Kidney (tissue), 14 donors: ENCODE data around the gene TPSG1. TPM values are rescaled to one million over a fixed set of nuclear protein-coding genes. Genes with fewer than 3 reads are reported as not detected.

ENCODE experiments used
- DNase-seq, 5 donors: peaks; one replicate each; pipeline ENCODE4 v3.0.0-alpha.2; 2013 to 2020
- FAIRE-seq: peaks from 2 replicates; lab custom pipeline; 2012; peaks lifted over from hg19 to GRCh38; lab: Jason Lieb, UNC
- H3K27ac ChIP-seq, 2 donors: one replicate each; pipeline ENCODE4 v1.7.0; 2013; ENCODE audit warnings: low read depth in 2 of 2, low read length in 2 of 2, inconsistent platforms in 1 of 2
- H3K27me3 ChIP-seq: one replicate; pipeline ENCODE4 v1.7.1; 2013; ENCODE audit warnings: low read length, inconsistent platforms; ENCODE audit not compliant: control insufficient read depth, insufficient read depth
- H3K36me3 ChIP-seq, 3 donors: one replicate each; pipeline versions ENCODE4 v1.7.0 to v1.7.1; 2013; ENCODE audit warnings: low read length in 3 of 3, control low read depth in 1 of 3, inconsistent platforms in 1 of 3; ENCODE audit not compliant: insufficient read depth in 3 of 3, control insufficient read depth in 2 of 3
- H3K4me1 ChIP-seq, 3 donors: one replicate each; pipeline versions ENCODE4 v1.7.0 to v1.7.1; 2013; ENCODE audit warnings: low read length in 3 of 3, inconsistent platforms in 1 of 3, low read depth in 1 of 3; ENCODE audit not compliant: control insufficient read depth in 2 of 3, insufficient read depth in 2 of 3
- H3K4me3 ChIP-seq, 3 donors: one replicate each; pipeline versions ENCODE4 v1.7.0 to v1.8.1; 2013; ENCODE audit warnings: low read length in 3 of 3, control low read depth in 1 of 3, inconsistent platforms in 1 of 3
- H3K9ac ChIP-seq, 3 donors: one replicate each; pipeline versions ENCODE4 v1.7.0 to v1.7.1; 2013; ENCODE audit warnings: low read length in 3 of 3, control low read depth in 1 of 3, inconsistent platforms in 1 of 3
- H3K9me3 ChIP-seq, 3 donors: one replicate each; pipeline versions ENCODE4 v1.7.0 to v1.7.1; 2013; ENCODE audit warnings: low read length in 3 of 3, control low read depth in 1 of 3, inconsistent platforms in 1 of 3; ENCODE audit not compliant: control insufficient read depth in 2 of 3, insufficient read depth in 1 of 3
- CTCF ChIP-seq: IDR thresholded peaks from 3 replicates; pipeline ENCODE4 v1.5.1; 2012; ENCODE audit warnings: mild to moderate bottlenecking, moderate library complexity, borderline replicate concordance; ENCODE audit not compliant: insufficient read depth; ENCODE audit errors: extremely low read depth
- intact Hi-C: fragments of 100-400 bp; cut with DNase I; formaldehyde crosslinking; loops from one replicate; pipeline ENCODE4 v1.11.1; 2022
- polyA plus RNA-seq: library from polyadenylated mRNA; stranded (reverse); fragments of 350-450 nt; fragmentation: Illumina TruSeq; extraction: RNeasy Lipid Tissue Mini Kit (QIAGEN cat#74804); gene quantifications from one replicate; pipeline ENCODE4 v1.2.3, GENCODE V29; 2014; ENCODE audit warnings: low read depth, low replicate concordance; ENCODE audit not compliant: insufficient read depth
- total RNA-seq: library from RNA; stranded (reverse); fragmentation: NEBNext Ultra II Directional; extraction: Animal tissue kit (Norgen Biotek cat#: 25700); gene quantifications from one replicate; pipeline ENCODE4 v1.2.1, GENCODE V29; 2021
- donor health status: control.
- donor health status: control.
- donor health status: control.
- donor health status: control.
- donor health status: control.
- donor health status: DM: yes; HTN: yes; CAD: no.
- donor health status: Normal renal cell carcinoma (clear cell type).

Gene TPSG1
- total and polyA plus RNA-seq, 2 donors from 2014 or later: 0.86 to 3.4 TPM

- no peaks in the 10 kb centered on the region for H3K27me3 ChIP-seq
- H3K9me3 ChIP-seq: no peaks in the 10 kb centered on the region
- H3K4me1 ChIP-seq: peaks cover 0 to 14% (median 12%) of the 10 kb centered on the region in 3 donors
- intact Hi-C loops: no loop called here
- no peak overlapping the region for H3K9ac ChIP-seq
- DNase-seq (no peak), FAIRE-seq (no peak)
- no peak overlapping the region for H3K27ac ChIP-seq
- H3K36me3 ChIP-seq: no peaks in the 10 kb centered on the region
- H3K4me3 ChIP-seq: no peak overlapping the region
- no peak for TF ChIP-seq CTCF
These were observed 47.3 kb downstream of the TPSG1 start for GRCh38 chr16:1177750-1178149.

GRCh38 chr16:1177053-1177452 is 48.0 kb downstream of the TPSG1 start:
- Histone ChIP-seq H3K27me3 (no peaks in the 10 kb centered on the region), H3K27ac (no peak overlapping the region)

GRCh38 chr16:1176280-1176897 is 48.7 kb downstream of the TPSG1 start:
- DNase-seq (no peak), FAIRE-seq (no peak)
- H3K27ac ChIP-seq: no peak overlapping the region
- TF ChIP-seq CTCF: no peak
- H3K4me3 ChIP-seq: no peak overlapping the region
- peaks cover 0 to 7% (median 3%) of the 10 kb centered on the region in 3 donors for H3K4me1 ChIP-seq
- H3K36me3 ChIP-seq: no peaks in the 10 kb centered on the region
- H3K9me3 ChIP-seq: no peaks in the 10 kb centered on the region
- no peak overlapping the region for H3K9ac ChIP-seq
- intact Hi-C loops: no loop called here
- no peaks in the 10 kb centered on the region for H3K27me3 ChIP-seq

More at GRCh38 chr16:1177053-1177452, 48.0 kb downstream of the TPSG1 start:
- H3K36me3 ChIP-seq: no peaks in the 10 kb centered on the region
- TF ChIP-seq CTCF: no peak
- DNase-seq: no peak
- no peak for FAIRE-seq
- intact Hi-C loops: no loop called here
- H3K4me3 ChIP-seq: no peak overlapping the region
- no peak overlapping the region for H3K9ac ChIP-seq
- H3K4me1 ChIP-seq: peaks cover 0 to 10% (median 8%) of the 10 kb centered on the region in 3 donors
- H3K9me3 ChIP-seq: no peaks in the 10 kb centered on the region
